Activated CD8-positive, alpha-beta T cell treated with anti-CD3 and anti-CD28 coated beads for 36 hours (primary cell): Measurements from ENCODE around the gene COX6A2. TPM values are rescaled to one million over a fixed set of nuclear protein-coding genes. Genes with fewer than 3 reads are reported as not detected.

Source experiments
- ATAC-seq: fragments of 200-7000 bp; cut with Tn5 transposase; one replicate; pipeline ENCODE4 v1.10.0; 2021; ENCODE audit warnings: mild to moderate bottlenecking, moderate library complexity
- CTCF ChIA-PET: fragments of 350-600 bp; sonication (Branson Sonifier 250); formaldehyde crosslinking; loops from one replicate; lab custom pipeline; 2021; ENCODE audit warnings: antibody characterized with exemption; lab: Charles Lee
- POLR2A ChIA-PET: fragments of 350-600 bp; sonication (Branson Sonifier 250); formaldehyde crosslinking; loops from one replicate; lab custom pipeline; 2021; ENCODE audit warnings: antibody characterized with exemption; lab: Charles Lee
- DNase-seq: peaks from one replicate; pipeline ENCODE4 v3.0.0-alpha.2; 2020
- H3K27ac Mint-ChIP-seq: one replicate; pipeline ENCODE4 v1.8.0; 2021; ENCODE audit warnings: mild to moderate bottlenecking, mixed read lengths
- H3K27me3 Mint-ChIP-seq: one replicate; pipeline ENCODE4 v1.8.0; 2021; ENCODE audit warnings: mixed read lengths
- H3K36me3 Mint-ChIP-seq: one replicate; pipeline ENCODE4 v1.8.0; 2021; ENCODE audit warnings: low read depth, mixed read lengths
- H3K4me1 Mint-ChIP-seq: one replicate; pipeline ENCODE4 v1.8.0; 2021; ENCODE audit warnings: low read depth, mixed read lengths
- H3K4me3 Mint-ChIP-seq: one replicate; pipeline ENCODE4 v1.8.0; 2021; ENCODE audit warnings: mild to moderate bottlenecking, moderate library complexity, mixed read lengths
- H3K9me3 Mint-ChIP-seq: one replicate; pipeline ENCODE4 v1.8.0; 2021; ENCODE audit warnings: mixed read lengths
- intact Hi-C: fragments of 100-400 bp; cut with micrococcal nuclease; formaldehyde crosslinking; loops from one replicate; pipeline ENCODE4 v1.10.0; 2022
- total RNA-seq, 2 experiments: library from RNA; stranded (reverse); gene quantifications; one replicate each; pipeline ENCODE4 v1.2.3, GENCODE V29; 2021
- TF ChIP-seq, protein P1 (sequence below): fragments of 200-600 bp; IDR thresholded peaks from one replicate; pipeline ENCODE4 v1.8.0; 2022; ENCODE audit warnings: antibody characterized with exemption, mild to moderate bottlenecking

The COX6A2 gene
- total RNA-seq, 2 experiments from 2014 or later, result not detected

DNA sequence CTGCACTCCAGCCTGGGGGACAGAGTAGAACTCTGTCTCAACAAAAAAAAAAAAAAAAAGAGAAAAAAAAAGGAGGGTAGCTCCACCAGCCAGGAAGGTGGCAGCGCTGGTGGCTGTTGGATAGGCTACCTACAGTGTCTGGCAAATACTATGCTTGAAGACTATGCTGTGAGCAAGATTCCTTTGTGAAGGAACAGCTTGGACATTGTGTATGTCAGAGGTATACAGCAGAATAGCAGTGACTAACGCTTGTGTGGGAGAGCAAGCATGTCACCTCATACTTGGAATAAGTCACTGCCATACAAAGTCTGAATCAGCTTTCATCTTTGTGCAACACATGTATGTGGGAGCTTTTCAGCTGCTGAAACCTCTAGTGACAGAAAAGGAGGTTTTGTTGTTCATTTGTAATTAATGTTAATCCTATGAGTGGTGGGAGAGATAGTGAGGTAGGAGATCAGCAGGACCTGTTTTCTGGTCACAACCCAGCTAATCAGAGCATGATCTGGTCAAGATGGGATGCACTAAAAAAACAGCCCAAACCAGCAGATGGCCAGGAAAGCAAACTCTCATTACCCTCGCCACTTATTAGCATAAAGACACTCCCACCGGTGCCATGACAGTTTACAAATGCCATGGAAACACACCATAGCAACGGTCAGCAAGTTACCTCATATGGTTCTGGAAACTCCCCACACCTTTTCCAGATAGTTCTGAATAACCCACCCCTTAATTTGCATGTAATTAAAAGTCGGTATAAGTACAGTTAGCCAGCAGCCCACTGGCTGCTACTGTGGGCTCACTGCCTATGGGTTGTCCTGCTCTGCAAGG, 41.8 kb downstream of the COX6A2 start:
- TF ChIP-seq, protein P1, sequence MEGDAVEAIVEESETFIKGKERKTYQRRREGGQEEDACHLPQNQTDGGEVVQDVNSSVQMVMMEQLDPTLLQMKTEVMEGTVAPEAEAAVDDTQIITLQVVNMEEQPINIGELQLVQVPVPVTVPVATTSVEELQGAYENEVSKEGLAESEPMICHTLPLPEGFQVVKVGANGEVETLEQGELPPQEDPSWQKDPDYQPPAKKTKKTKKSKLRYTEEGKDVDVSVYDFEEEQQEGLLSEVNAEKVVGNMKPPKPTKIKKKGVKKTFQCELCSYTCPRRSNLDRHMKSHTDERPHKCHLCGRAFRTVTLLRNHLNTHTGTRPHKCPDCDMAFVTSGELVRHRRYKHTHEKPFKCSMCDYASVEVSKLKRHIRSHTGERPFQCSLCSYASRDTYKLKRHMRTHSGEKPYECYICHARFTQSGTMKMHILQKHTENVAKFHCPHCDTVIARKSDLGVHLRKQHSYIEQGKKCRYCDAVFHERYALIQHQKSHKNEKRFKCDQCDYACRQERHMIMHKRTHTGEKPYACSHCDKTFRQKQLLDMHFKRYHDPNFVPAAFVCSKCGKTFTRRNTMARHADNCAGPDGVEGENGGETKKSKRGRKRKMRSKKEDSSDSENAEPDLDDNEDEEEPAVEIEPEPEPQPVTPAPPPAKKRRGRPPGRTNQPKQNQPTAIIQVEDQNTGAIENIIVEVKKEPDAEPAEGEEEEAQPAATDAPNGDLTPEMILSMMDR, result no peak
- Mint-ChIP-seq H3K9me3 (no peaks in the 10 kb centered on the region), H3K27me3 (peaks cover 9% of the 10 kb centered on the region), H3K4me3 (no peak overlapping the region), H3K36me3 (no peaks in the 10 kb centered on the region), H3K27ac (peak overlapping the region; percentile 15), H3K4me1 (peaks cover 25% of the 10 kb centered on the region)
- ChIA-PET CTCF (interaction anchor here (0.9 to 1.6 kb wide), 5 partner anchors 14 to 482 kb away, joined by 3 to 5 read pairs (median 3); partner anchors contain the start of gene ZNF843), POLR2A (interaction anchor here (0.8 to 1.9 kb wide), 5 partner anchors 11 to 206 kb away, joined by 3 to 7 read pairs (median 3); partner anchors contain the start of gene FUS)
- intact Hi-C loops, result loop anchor here (10.0 kb wide), 2 partner anchors 58 to 122 kb away; partner anchors contain the start of gene ZNF843
- ATAC-seq (peak; percentile 92), DNase-seq (peak; percentile 56)

DNA sequence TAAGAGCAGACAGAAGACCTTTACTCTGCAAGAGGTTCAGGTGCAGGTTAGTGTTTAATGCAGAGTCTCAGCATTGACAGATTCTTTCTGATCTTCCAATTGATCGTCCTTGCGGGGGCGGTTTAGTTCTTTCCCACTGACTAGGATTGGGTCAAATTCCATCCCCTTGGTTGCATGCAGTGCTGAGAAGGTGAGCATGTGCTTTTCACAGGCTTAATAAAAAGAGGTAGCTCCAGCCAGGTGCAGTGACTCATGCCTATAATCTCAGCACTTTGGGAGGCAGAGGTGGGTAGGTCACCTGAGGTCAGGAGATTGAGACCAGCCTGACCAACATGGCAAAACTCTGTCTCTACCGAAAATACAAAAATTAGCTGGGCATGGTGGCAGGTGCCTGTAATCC, 42.5 kb downstream of the COX6A2 start:
- peaks cover 9% of the 10 kb centered on the region for H3K27me3 Mint-ChIP-seq
- ChIA-PET CTCF (interaction anchor here (0.7 to 1.6 kb wide), 7 partner anchors 15 to 483 kb away, joined by 3 to 5 read pairs (median 3); partner anchors contain the start of gene ZNF843), POLR2A (interaction anchor here (0.8 to 1.9 kb wide), 6 partner anchors 10 to 206 kb away, joined by 3 to 7 read pairs (median 4); partner anchors contain the start of gene FUS)
- TF ChIP-seq, protein P1, result no peak
- intact Hi-C loops, result loop anchor here (10.0 kb wide), 2 partner anchors 59 to 121 kb away; partner anchors contain the start of gene ZNF843
- no peak overlapping the region for H3K4me3 Mint-ChIP-seq
- H3K27ac Mint-ChIP-seq, result no peak overlapping the region
- no peaks in the 10 kb centered on the region for H3K36me3 Mint-ChIP-seq
- no peaks in the 10 kb centered on the region for H3K9me3 Mint-ChIP-seq
- H3K4me1 Mint-ChIP-seq, result peaks cover 25% of the 10 kb centered on the region
- peak; percentile 12 for DNase-seq
- no peak for ATAC-seq

DNA sequence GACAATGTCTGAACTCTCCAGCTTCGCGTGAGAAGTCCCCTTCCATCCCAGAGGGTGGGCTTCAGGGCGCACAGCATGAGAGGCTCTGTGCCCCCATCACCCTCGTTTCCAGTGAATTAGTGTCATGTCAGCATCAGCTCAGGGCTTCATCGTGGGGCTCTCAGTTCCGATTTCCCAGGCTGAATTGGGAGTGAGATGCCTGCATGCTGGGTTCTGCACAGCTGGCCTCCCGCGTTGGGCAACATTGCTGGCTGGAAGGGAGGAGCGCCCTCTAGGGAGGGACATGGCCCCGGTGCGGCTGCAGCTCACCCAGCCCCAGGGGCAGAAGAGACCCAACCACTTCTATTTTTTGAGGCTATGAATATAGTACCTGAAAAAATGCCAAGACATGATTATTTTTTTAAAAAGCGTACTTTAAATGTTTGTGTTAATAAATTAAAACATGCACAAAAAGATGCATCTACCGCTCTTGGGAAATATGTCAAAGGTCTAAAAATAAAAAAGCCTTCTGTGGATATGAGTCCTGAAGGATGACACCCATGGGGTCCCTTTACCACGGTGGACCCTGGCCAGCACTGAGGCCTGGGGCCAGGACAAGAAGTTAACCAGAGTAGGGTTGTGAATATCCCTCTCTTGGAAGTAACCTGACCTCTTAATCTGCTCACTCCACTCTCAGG, 45.5 kb downstream of the COX6A2 start:
- Mint-ChIP-seq H3K27me3 (peaks cover 3% of the 10 kb centered on the region), H3K36me3 (no peaks in the 10 kb centered on the region), H3K27ac (no peak overlapping the region), H3K4me3 (no peak overlapping the region), H3K9me3 (no peaks in the 10 kb centered on the region), H3K4me1 (peaks cover 25% of the 10 kb centered on the region)
- ATAC-seq (peak; percentile 55), DNase-seq (peak; percentile 81)
- ChIA-PET POLR2A (interaction anchor here (0.6 to 1.1 kb wide), 5 partner anchors 60 to 248 kb away, joined by 3 to 6 read pairs (median 3); no protein-coding TSS in a partner anchor), CTCF (interaction anchor here (0.6 to 2.2 kb wide), 39 partner anchors 8 to 487 kb away, joined by 3 to 15 read pairs (median 4); partner anchors contain the start of genes COX6A2, PYCARD, PYDC1 and TRIM72)
- TF ChIP-seq, protein P1, result peak; percentile 91
- intact Hi-C loops, result loop anchor here (10.0 kb wide), 2 partner anchors 62 to 118 kb away; partner anchors contain the start of gene ZNF843

DNA sequence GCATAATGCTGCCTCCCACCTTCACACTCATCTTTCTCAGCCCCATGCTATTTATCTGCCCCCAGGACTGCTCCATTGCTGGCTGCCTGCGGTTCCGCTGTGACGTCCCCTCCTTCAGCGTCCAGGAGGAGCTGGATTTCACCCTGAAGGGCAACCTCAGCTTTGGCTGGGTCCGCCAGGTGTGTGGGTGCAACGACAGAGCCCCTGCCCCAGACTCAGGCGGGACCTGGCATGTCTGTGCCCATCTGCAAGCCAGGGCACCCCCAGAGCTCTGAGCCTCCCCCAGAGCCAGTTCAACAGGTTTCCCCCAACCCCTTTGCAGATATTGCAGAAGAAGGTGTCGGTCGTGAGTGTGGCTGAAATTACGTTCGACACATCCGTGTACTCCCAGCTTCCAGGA, 48.0 kb downstream of the COX6A2 start:
- no peaks in the 10 kb centered on the region for H3K36me3 Mint-ChIP-seq
- no peak for DNase-seq
- intact Hi-C loops, result loop anchor here (10.0 kb wide), 2 partner anchors 65 to 115 kb away; partner anchors contain the start of gene ZNF843
- no peaks in the 10 kb centered on the region for H3K27me3 Mint-ChIP-seq
- H3K27ac Mint-ChIP-seq, result no peak overlapping the region
- TF ChIP-seq, protein P1, result no peak
- no peak overlapping the region for H3K4me3 Mint-ChIP-seq
- ChIA-PET CTCF (no interaction called here), POLR2A (interaction anchor here (1.3 kb wide), 1 partner anchor 184 kb away, joined by 6 read pairs; no protein-coding TSS in a partner anchor)
- H3K9me3 Mint-ChIP-seq, result peaks cover 5% of the 10 kb centered on the region
- H3K4me1 Mint-ChIP-seq, result peaks cover 12% of the 10 kb centered on the region
- ATAC-seq, result no peak

Other genes starting within 250 kb of the COX6A2 start
- 100 to 1,000 TPM; 486 to 533 TPM for gene FUS, start 248.2 kb downstream of the COX6A2 start, total RNA-seq
- gene PYCARD, start 225.6 kb downstream of the COX6A2 start, total RNA-seq, result 1 to 10 TPM; 5.9 to 6.1 TPM
- gene TRIM72, start 214.2 kb downstream of the COX6A2 start, total RNA-seq, result not detected
- not detected for gene PYDC1, start 211.2 kb downstream of the COX6A2 start, total RNA-seq
- under 1 TPM; 0.88 to 0.96 TPM for gene ITGAM, start 168.4 kb downstream of the COX6A2 start, total RNA-seq
- gene ITGAX, start 73.2 kb downstream of the COX6A2 start, total RNA-seq, result 1 to 10 TPM; 4.4 to 5.4 TPM
- not detected for gene ITGAD, start 35.0 kb downstream of the COX6A2 start, total RNA-seq
- not detected for gene ZNF843, start 14.4 kb upstream of the COX6A2 start, total RNA-seq
- 10 to 100 TPM in 1 of 2 experiments, 1 to 10 TPM in 1; 8.2 to 10.0 TPM for gene ARMC5, start 31.1 kb upstream of the COX6A2 start, total RNA-seq
- 1 to 10 TPM in 1 of 2 experiments, under 1 TPM in 1; 0.92 to 1.2 TPM for gene TGFB1I1, start 43.8 kb upstream of the COX6A2 start, total RNA-seq
- gene SLC5A2, start 54.8 kb upstream of the COX6A2 start, total RNA-seq, result not detected
- 10 to 100 TPM; 35.8 to 36.7 TPM for gene RUSF1, start 80.0 kb upstream of the COX6A2 start, total RNA-seq
- not detected for gene AHSP, start 99.5 kb upstream of the COX6A2 start, total RNA-seq